Measurements from ENCODE around the gene C16orf74.

DNA sequence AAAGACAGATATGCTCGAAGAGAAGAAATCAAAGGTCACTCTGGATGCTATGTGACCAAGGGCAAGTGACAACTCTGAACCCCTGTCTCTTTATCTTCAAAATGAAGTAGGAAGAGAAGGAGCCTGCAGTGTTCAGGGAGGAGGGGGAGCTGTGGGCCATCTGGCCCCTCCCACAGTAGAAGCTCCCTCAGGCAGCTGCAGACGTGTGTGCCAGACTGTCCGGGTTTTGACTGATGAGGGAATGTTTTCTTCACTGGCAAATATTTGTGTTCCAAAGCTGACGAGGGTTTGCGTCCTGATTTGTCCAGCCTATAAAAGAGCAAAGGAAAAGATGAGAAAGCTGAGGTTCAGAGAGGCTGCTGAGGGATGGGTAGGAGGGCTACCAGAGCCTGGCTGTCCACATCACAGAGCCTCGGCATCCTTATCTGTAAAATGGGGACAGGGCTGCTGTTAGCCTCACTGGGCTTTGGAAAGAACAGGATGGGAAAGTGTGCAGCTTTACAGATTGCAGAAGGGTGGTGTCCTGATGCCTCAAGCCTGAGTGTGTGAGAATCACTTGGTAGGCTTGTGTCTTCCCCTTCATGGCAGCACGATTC lies 60.3 kb downstream of the C16orf74 start:
- TF ChIP-seq EZH2 (IDR thresholded peaks at IDR 0.05; ENCODE audit: borderline replicate concordance) (no peak), CTCF (IDR thresholded peaks at IDR 0.05; ENCODE audit: poor library complexity) (no peak), EZH2phosphoT487 (IDR thresholded peaks at IDR 0.05; ENCODE audit: low read depth, severe bottlenecking, unreplicated experiment) (no peak)
